ENCODE measurements around the gene LLGL1.

LLGL1 gene

DNA sequence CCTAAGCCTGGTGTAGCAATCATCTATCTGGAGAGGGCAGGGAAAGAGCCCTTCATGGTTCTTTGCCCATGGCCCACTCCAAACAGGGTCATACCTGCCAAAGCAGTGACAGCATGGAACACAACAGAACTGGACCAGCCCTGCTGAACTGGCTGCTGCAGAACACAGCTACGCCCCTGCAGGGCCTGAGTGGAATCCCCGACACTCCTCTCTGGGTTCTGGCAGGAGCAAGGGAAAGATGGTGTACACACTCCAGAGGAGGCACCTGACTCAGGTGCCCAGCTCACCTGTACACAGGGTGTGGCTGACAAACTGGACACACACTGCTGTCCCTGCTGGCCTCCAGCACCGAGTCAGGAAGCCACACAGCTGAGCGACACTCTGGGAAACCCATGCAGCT lies 54.8 kb downstream of the LLGL1 start:
- no peaks in the 10 kb centered on the region for H3K27me3 ChIP-seq (replicated peaks in 2 of 5; ENCODE audit: control insufficient read depth in 4 of 5, insufficient read depth in 5 of 5, low read length in 4 of 5)
- no peaks in the 10 kb centered on the region for H3K9me3 ChIP-seq (ENCODE audit: control extremely low read depth in 1 of 5, control insufficient read depth in 4 of 5, insufficient read depth in 2 of 5, low read depth in 1 of 5, low read length in 4 of 5)
- WGBS (ENCODE audit: insufficient coverage): 97% methylated on average over 4 of the region's 4 CpGs
- H3K4me3 ChIP-seq (ENCODE audit: control insufficient read depth in 1 of 7, extremely low read depth in 1 of 7, insufficient read depth in 4 of 7, low read depth in 2 of 7, low read length in 6 of 7): no peak overlapping the region
- no peaks in the 10 kb centered on the region for H3K4me1 ChIP-seq (ENCODE audit: control extremely low read depth in 1 of 4, control insufficient read depth in 4 of 4, insufficient read depth in 4 of 4, low read length in 3 of 4)
- POLR2A ChIA-PET: no interaction called here
- H3K27ac ChIP-seq (ENCODE audit: insufficient read depth in 1 of 2, low read depth in 1 of 2, low read length in 2 of 2, poor library complexity in 1 of 2, severe bottlenecking in 2 of 2): no peak overlapping the region
- CTCF ChIA-PET: no interaction called here
- H3K36me3 ChIP-seq (ENCODE audit: control insufficient read depth in 4 of 4, insufficient read depth in 4 of 4, low read length in 3 of 4): peaks cover 36 to 86% (median 67%) of the 10 kb centered on the region in 4 experiments
- no peak for DNase-seq

DNA sequence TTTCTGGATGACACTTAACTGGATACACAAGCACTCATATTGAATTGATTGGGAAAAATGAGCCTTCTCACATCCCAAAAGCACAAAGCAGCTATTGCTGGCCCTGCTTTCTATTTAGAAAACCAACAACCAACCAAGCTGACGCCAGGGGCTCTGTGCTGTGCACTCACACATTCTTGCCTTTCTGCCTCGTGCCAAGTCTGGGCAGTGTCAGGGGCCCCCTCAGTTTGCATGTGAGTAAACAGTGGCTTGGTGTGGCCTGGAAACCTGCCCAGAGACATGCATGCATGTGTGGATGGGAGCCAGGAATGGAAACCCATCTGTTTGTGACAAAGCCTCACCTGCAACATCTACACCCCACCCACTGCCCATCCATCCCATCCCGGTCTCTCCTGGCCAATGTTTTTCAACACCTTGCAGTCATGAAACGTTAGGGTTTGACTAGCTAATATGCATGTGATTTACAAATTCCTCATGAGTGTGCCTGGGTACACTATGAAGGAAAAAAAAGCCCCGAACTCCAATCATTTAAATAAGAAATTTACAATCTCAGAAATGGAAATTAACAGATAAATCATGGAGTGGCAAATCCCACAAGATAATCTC lies 55.4 kb downstream of the LLGL1 start:
- Histone ChIP-seq H3K4me1 (ENCODE audit: control extremely low read depth in 1 of 4, control insufficient read depth in 4 of 4, insufficient read depth in 4 of 4, low read length in 3 of 4) (no peaks in the 10 kb centered on the region), H3K36me3 (ENCODE audit: control insufficient read depth in 4 of 4, insufficient read depth in 4 of 4, low read length in 3 of 4) (peaks cover 41 to 88% (median 71%) of the 10 kb centered on the region in 4 experiments), H3K27ac (ENCODE audit: insufficient read depth in 1 of 2, low read depth in 1 of 2, low read length in 2 of 2, poor library complexity in 1 of 2, severe bottlenecking in 2 of 2) (no peak overlapping the region), H3K4me3 (ENCODE audit: control insufficient read depth in 1 of 7, extremely low read depth in 1 of 7, insufficient read depth in 4 of 7, low read depth in 2 of 7, low read length in 6 of 7) (no peak overlapping the region), H3K27me3 (replicated peaks in 2 of 5; ENCODE audit: control insufficient read depth in 4 of 5, insufficient read depth in 5 of 5, low read length in 4 of 5) (no peaks in the 10 kb centered on the region), H3K9me3 (ENCODE audit: control extremely low read depth in 1 of 5, control insufficient read depth in 4 of 5, insufficient read depth in 2 of 5, low read depth in 1 of 5, low read length in 4 of 5) (no peaks in the 10 kb centered on the region)
- DNase-seq: no peak
- ChIA-PET POLR2A (no interaction called here), CTCF (no interaction called here)
- 86% methylated on average over 2 of the region's 5 CpGs for WGBS (ENCODE audit: insufficient coverage)

DNA sequence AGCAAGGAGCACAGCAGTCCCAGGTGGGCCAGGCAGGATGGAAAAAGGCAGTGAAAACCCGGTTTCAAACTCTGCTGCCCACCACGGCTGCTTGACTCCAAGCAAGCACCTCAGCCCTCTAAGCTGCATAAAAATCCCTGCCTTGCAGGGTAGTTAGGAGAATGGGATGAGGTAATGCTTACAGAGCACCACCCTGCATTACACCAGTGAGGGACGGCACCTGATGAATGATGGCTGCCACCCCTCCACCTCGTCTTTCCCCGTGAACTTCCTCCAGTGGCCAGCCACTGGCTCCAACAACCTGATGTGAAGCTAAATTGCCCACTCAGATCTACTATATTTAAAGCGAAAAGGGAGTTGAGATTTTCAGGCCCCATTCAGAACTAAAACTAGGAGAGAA lies 56.4 kb downstream of the LLGL1 start:
- H3K9me3 ChIP-seq (ENCODE audit: control extremely low read depth in 1 of 5, control insufficient read depth in 4 of 5, insufficient read depth in 2 of 5, low read depth in 1 of 5, low read length in 4 of 5): no peaks in the 10 kb centered on the region
- no peak overlapping the region for H3K27ac ChIP-seq (ENCODE audit: insufficient read depth in 1 of 2, low read depth in 1 of 2, low read length in 2 of 2, poor library complexity in 1 of 2, severe bottlenecking in 2 of 2)
- CTCF ChIA-PET: no interaction called here
- H3K4me1 ChIP-seq (ENCODE audit: control extremely low read depth in 1 of 4, control insufficient read depth in 4 of 4, insufficient read depth in 4 of 4, low read length in 3 of 4): no peaks in the 10 kb centered on the region
- no peak for DNase-seq
- H3K4me3 ChIP-seq (ENCODE audit: control insufficient read depth in 1 of 7, extremely low read depth in 1 of 7, insufficient read depth in 4 of 7, low read depth in 2 of 7, low read length in 6 of 7): no peak overlapping the region
- no peaks in the 10 kb centered on the region for H3K27me3 ChIP-seq (replicated peaks in 2 of 5; ENCODE audit: control insufficient read depth in 4 of 5, insufficient read depth in 5 of 5, low read length in 4 of 5)
- POLR2A ChIA-PET: no interaction called here
- 98% methylated on average over 6 of the region's 6 CpGs for WGBS (ENCODE audit: insufficient coverage)
- peaks cover 42 to 86% (median 67%) of the 10 kb centered on the region in 4 experiments for H3K36me3 ChIP-seq (ENCODE audit: control insufficient read depth in 4 of 4, insufficient read depth in 4 of 4, low read length in 3 of 4)

DNA sequence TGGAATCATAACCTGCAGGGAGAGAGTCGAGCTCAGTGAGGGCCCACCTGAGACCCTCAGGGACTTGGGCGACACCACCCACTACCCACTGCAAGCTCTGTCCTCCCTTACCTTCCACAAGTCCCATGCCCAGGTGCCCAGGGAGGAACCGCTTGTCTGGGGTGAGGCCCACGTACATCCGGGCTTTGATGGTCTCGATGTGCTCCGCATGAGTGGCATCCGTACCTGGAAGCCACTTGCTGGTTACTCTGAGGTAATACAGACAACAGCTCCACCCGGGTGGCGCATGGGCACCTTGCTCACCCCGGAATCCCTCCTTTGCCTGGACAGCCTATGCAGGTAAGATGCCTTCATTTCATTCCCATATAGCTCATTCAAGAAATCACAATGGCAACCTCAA lies 59.9 kb downstream of the LLGL1 start:
- CTCF ChIA-PET: interaction anchor here (0.6 to 1.2 kb wide), 3 partner anchors 9 to 179 kb away, joined by 3 read pairs; no protein-coding TSS in a partner anchor
- Histone ChIP-seq H3K4me1 (ENCODE audit: control extremely low read depth in 1 of 4, control insufficient read depth in 4 of 4, insufficient read depth in 4 of 4, low read length in 3 of 4) (no peaks in the 10 kb centered on the region), H3K4me3 (ENCODE audit: control insufficient read depth in 1 of 7, extremely low read depth in 1 of 7, insufficient read depth in 4 of 7, low read depth in 2 of 7, low read length in 6 of 7) (no peak overlapping the region), H3K36me3 (ENCODE audit: control insufficient read depth in 4 of 4, insufficient read depth in 4 of 4, low read length in 3 of 4) (peaks cover 40 to 85% (median 59%) of the 10 kb centered on the region in 4 experiments), H3K27ac (ENCODE audit: insufficient read depth in 1 of 2, low read depth in 1 of 2, low read length in 2 of 2, poor library complexity in 1 of 2, severe bottlenecking in 2 of 2) (no peak overlapping the region), H3K9me3 (ENCODE audit: control extremely low read depth in 1 of 5, control insufficient read depth in 4 of 5, insufficient read depth in 2 of 5, low read depth in 1 of 5, low read length in 4 of 5) (no peaks in the 10 kb centered on the region), H3K27me3 (replicated peaks in 2 of 5; ENCODE audit: control insufficient read depth in 4 of 5, insufficient read depth in 5 of 5, low read length in 4 of 5) (no peaks in the 10 kb centered on the region)
- POLR2A ChIA-PET: no interaction called here
- 98% methylated on average over 11 of the region's 11 CpGs for WGBS (ENCODE audit: insufficient coverage)
- no peak for DNase-seq

GRCh38 chr17:18291718-18292540 lies 66.5 kb downstream of the LLGL1 start:
- no peaks in the 10 kb centered on the region for H3K4me1 ChIP-seq (ENCODE audit: control extremely low read depth in 1 of 4, control insufficient read depth in 4 of 4, insufficient read depth in 4 of 4, low read length in 3 of 4)
- WGBS (ENCODE audit: insufficient coverage): 100% methylated on average over 3 of the region's 15 CpGs
- DNase-seq: no peak
- no peak overlapping the region for H3K27ac ChIP-seq (ENCODE audit: insufficient read depth in 1 of 2, low read depth in 1 of 2, low read length in 2 of 2, poor library complexity in 1 of 2, severe bottlenecking in 2 of 2)
- ChIA-PET POLR2A (no interaction called here), CTCF (no interaction called here)
- no peaks in the 10 kb centered on the region for H3K27me3 ChIP-seq (replicated peaks in 2 of 5; ENCODE audit: control insufficient read depth in 4 of 5, insufficient read depth in 5 of 5, low read length in 4 of 5)
- H3K36me3 ChIP-seq (ENCODE audit: control insufficient read depth in 4 of 4, insufficient read depth in 4 of 4, low read length in 3 of 4): peaks cover 21 to 65% (median 49%) of the 10 kb centered on the region in 4 experiments
- H3K9me3 ChIP-seq (ENCODE audit: control extremely low read depth in 1 of 5, control insufficient read depth in 4 of 5, insufficient read depth in 2 of 5, low read depth in 1 of 5, low read length in 4 of 5): no peaks in the 10 kb centered on the region
- H3K4me3 ChIP-seq (ENCODE audit: control insufficient read depth in 1 of 7, extremely low read depth in 1 of 7, insufficient read depth in 4 of 7, low read depth in 2 of 7, low read length in 6 of 7): no peak overlapping the region
